H54 (cell line): ENCODE data around the gene DLGAP1.
A peak's percentile ranks its signal among the peaks of the same experiment; 100 is the strongest.

ENCODE experiments used
- DNase-seq: peaks from one replicate; pipeline ENCODE4 v3.0.0; 2011; ENCODE audit warnings: low spot score, mixed read lengths; ENCODE audit not compliant: insufficient read length
- FAIRE-seq: peaks from 3 replicates; lab custom pipeline; 2011; peaks lifted over from hg19 to GRCh38; lab: Jason Lieb, UNC
- POLR2A ChIP-seq: IDR thresholded peaks from 2 replicates; pipeline ENCODE4 v1.6.1; 2011; ENCODE audit warnings: low read depth, mild to moderate bottlenecking, low read length

DLGAP1 gene

GRCh38 chr18:3498698-3499471, 956.2 kb downstream of the DLGAP1 start:
- no peak for FAIRE-seq
- no peak for DNase-seq
- TF ChIP-seq POLR2A = no peak

GRCh38 chr18:3495691-3496430, 959.2 kb downstream of the DLGAP1 start:
- no peak for TF ChIP-seq POLR2A
- FAIRE-seq (no peak), DNase-seq (no peak)

- no peak for FAIRE-seq
- TF ChIP-seq POLR2A = no peak
- no peak for DNase-seq
These were observed 960.5 kb downstream of the DLGAP1 start for GRCh38 chr18:3494569-3494968.

GRCh38 chr18:3494245-3494526, 960.9 kb downstream of the DLGAP1 start:
- no peak for TF ChIP-seq POLR2A
- DNase-seq (no peak), FAIRE-seq (no peak)

GRCh38 chr18:3493501-3494244, 961.4 kb downstream of the DLGAP1 start:
- TF ChIP-seq POLR2A = no peak
- DNase-seq = peak; percentile 26
- no peak for FAIRE-seq

- TF ChIP-seq POLR2A = no peak
- DNase-seq (no peak), FAIRE-seq (no peak)
These were observed 962.4 kb downstream of the DLGAP1 start for GRCh38 chr18:3492721-3493120.

- DNase-seq (no peak), FAIRE-seq (no peak)
- TF ChIP-seq POLR2A = no peak
These were observed 963.0 kb downstream of the DLGAP1 start for GRCh38 chr18:3491981-3492555.

GRCh38 chr18:3489462-3489861, 965.6 kb downstream of the DLGAP1 start:
- TF ChIP-seq POLR2A = no peak
- no peak for FAIRE-seq

GRCh38 chr18:3486512-3486911, 968.6 kb downstream of the DLGAP1 start:
- DNase-seq = no peak
- FAIRE-seq = no peak
- no peak for TF ChIP-seq POLR2A

More at GRCh38 chr18:3489462-3489861, 965.6 kb downstream of the DLGAP1 start:
- DNase-seq = no peak

- no peak for DNase-seq
- no peak for FAIRE-seq
- TF ChIP-seq POLR2A = no peak
These were observed 969.7 kb downstream of the DLGAP1 start for GRCh38 chr18:3485153-3486149.

GRCh38 chr18:3482258-3482657, 972.8 kb downstream of the DLGAP1 start:
- FAIRE-seq = no peak
- TF ChIP-seq POLR2A = no peak

GRCh38 chr18:3481696-3482210, 973.4 kb downstream of the DLGAP1 start:
- FAIRE-seq = no peak
- no peak for TF ChIP-seq POLR2A
- no peak for DNase-seq

More at GRCh38 chr18:3482258-3482657, 972.8 kb downstream of the DLGAP1 start:
- no peak for DNase-seq

- no peak for TF ChIP-seq POLR2A
- FAIRE-seq = no peak
- no peak for DNase-seq
These were observed 974.1 kb downstream of the DLGAP1 start for GRCh38 chr18:3480827-3481573.
